Measurements from ENCODE around the gene SLC13A3. TPM values are rescaled to one million over a fixed set of nuclear protein-coding genes. Genes with fewer than 3 reads are reported as not detected.

SLC13A3 gene
- total RNA-seq, 2 experiments from 2014 or later: 0.07 TPM

DNA sequence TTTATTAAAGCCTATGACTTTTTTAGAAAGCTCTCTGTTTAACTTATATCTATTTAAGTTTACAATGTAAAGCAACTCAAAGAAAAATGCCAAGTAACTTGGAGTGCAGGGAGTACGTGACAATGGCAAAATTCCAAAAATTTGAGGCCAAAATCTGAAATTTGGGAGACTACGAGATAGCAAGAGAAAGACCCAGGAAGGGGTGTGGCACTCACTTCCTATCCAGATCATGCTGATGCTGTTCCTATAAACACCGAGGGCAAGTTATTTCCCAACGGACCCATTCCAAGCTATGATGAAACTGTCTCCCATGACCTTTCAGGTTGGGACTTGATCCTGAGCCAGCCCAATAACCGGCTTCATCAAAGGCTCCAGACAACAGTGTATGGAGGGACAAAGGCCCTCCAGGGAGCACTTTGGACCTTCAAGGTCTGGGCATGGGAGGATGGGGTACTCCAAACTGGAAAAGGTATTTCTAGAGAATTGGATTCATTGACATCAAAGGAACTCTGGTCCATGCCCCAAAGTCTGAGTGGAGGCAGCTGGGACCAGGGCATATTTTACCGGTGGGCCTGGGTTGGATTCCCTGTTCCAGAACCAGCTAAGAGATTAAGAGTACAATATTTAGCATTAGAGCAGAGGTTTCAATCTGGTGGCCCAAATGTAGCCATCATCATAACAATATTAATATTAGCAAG lies 15.7 kb upstream of the SLC13A3 start:
- ATAC-seq (no peak), DNase-seq (no peak)
- H3K27me3 Mint-ChIP-seq: no peaks in the 10 kb centered on the region
- CTCF ChIA-PET: interaction anchor here (0.7 to 1.1 kb wide), 2 partner anchors 13 to 87 kb away, joined by 3 read pairs; no protein-coding TSS in a partner anchor
- no peaks in the 10 kb centered on the region for H3K4me1 Mint-ChIP-seq
- H3K9me3 Mint-ChIP-seq (ENCODE audit: low read depth): peaks cover 11% of the 10 kb centered on the region
- H3K27ac Mint-ChIP-seq: no peak overlapping the region
- no peak overlapping the region for H3K4me3 Mint-ChIP-seq
- intact Hi-C loops (cut with DNase I, micrococcal nuclease): no loop called here
- peaks cover 3% of the 10 kb centered on the region for H3K36me3 Mint-ChIP-seq (ENCODE audit: low read depth)
- POLR2A ChIA-PET: no interaction called here

DNA sequence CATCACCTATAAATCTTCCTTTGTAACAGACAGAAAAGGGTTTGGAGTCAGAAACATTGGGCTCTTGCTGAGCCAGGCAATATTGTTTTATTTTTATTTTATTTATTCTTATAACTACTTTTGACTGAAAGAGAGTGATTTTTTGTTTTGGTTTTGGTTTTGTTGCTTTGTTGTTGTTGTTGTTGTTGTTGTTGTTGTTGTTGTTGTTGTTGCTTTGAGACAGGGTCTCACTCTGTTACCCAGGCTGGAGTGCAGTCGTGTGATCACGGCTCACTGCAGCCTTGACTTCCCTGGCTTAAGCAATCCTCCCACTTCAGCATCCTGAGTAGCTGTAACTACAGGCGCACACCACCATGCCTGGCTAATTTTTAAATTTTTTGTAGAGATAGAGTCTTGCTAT lies 15.0 kb upstream of the SLC13A3 start:
- Mint-ChIP-seq H3K36me3 (ENCODE audit: low read depth) (peaks cover 2% of the 10 kb centered on the region), H3K27me3 (no peaks in the 10 kb centered on the region), H3K4me3 (no peak overlapping the region), H3K9me3 (ENCODE audit: low read depth) (peaks cover 9% of the 10 kb centered on the region), H3K27ac (no peak overlapping the region), H3K4me1 (no peaks in the 10 kb centered on the region)
- no peak for DNase-seq
- POLR2A ChIA-PET: no interaction called here
- intact Hi-C loops (cut with DNase I, micrococcal nuclease): no loop called here
- CTCF ChIA-PET: interaction anchor here (0.7 kb wide), 1 partner anchor 88 kb away, joined by 3 read pairs; no protein-coding TSS in a partner anchor
- ATAC-seq: no peak

DNA sequence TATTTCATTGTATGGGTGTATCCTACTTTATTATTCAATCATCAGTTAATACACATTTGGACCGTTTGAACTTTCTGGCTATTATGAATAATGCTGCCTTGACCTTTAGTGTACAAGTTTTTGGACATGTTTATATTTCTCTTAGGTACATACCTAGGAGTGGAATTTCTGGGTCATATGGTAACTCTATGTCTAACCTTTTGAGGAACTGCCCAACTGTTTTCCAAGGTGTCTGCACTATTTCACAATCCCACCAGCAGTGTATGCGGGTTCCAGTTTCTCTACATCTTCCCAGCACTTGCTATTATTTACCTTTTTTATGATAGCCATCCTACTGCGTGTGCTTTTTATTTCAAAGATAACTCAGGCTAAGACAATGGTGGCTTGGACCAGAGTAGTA lies 14.3 kb upstream of the SLC13A3 start:
- H3K36me3 Mint-ChIP-seq (ENCODE audit: low read depth): no peaks in the 10 kb centered on the region
- ChIA-PET POLR2A (no interaction called here), CTCF (no interaction called here)
- no peak overlapping the region for H3K27ac Mint-ChIP-seq
- no peaks in the 10 kb centered on the region for H3K4me1 Mint-ChIP-seq
- no peaks in the 10 kb centered on the region for H3K27me3 Mint-ChIP-seq
- H3K4me3 Mint-ChIP-seq: no peak overlapping the region
- DNase-seq (no peak), ATAC-seq (no peak)
- intact Hi-C loops (cut with DNase I, micrococcal nuclease): no loop called here
- peaks cover 5% of the 10 kb centered on the region for H3K9me3 Mint-ChIP-seq (ENCODE audit: low read depth)

GRCh38 chr20:46663531-46663930 lies 12.3 kb upstream of the SLC13A3 start:
- Mint-ChIP-seq H3K9me3 (ENCODE audit: low read depth) (peaks cover 3% of the 10 kb centered on the region), H3K4me3 (no peak overlapping the region), H3K27me3 (no peaks in the 10 kb centered on the region), H3K4me1 (no peaks in the 10 kb centered on the region), H3K27ac (no peak overlapping the region), H3K36me3 (ENCODE audit: low read depth) (no peaks in the 10 kb centered on the region)
- ATAC-seq (no peak), DNase-seq (no peak)
- ChIA-PET CTCF (interaction anchor here (0.6 to 1.0 kb wide), 2 partner anchors 9 to 13 kb away, joined by 3 to 4 read pairs; no protein-coding TSS in a partner anchor), POLR2A (no interaction called here)
- intact Hi-C loops (cut with DNase I, micrococcal nuclease): no loop called here

GRCh38 chr20:46661659-46662058 lies 10.4 kb upstream of the SLC13A3 start:
- intact Hi-C loops (cut with DNase I, micrococcal nuclease): no loop called here
- H3K4me1 Mint-ChIP-seq: no peaks in the 10 kb centered on the region
- no peaks in the 10 kb centered on the region for H3K36me3 Mint-ChIP-seq (ENCODE audit: low read depth)
- H3K9me3 Mint-ChIP-seq (ENCODE audit: low read depth): peaks cover 3% of the 10 kb centered on the region
- H3K4me3 Mint-ChIP-seq: no peak overlapping the region
- no peak for DNase-seq
- H3K27me3 Mint-ChIP-seq: no peaks in the 10 kb centered on the region
- ChIA-PET CTCF (interaction anchor here (0.8 to 1.1 kb wide), 2 partner anchors 18 to 50 kb away, joined by 3 read pairs; no protein-coding TSS in a partner anchor), POLR2A (interaction anchor here (0.7 kb wide), 1 partner anchor 58 kb away, joined by 5 read pairs; no protein-coding TSS in a partner anchor)
- no peak for ATAC-seq
- no peak overlapping the region for H3K27ac Mint-ChIP-seq

GRCh38 chr20:46660487-46660886 lies 9.2 kb upstream of the SLC13A3 start:
- no peaks in the 10 kb centered on the region for H3K4me1 Mint-ChIP-seq
- no peaks in the 10 kb centered on the region for H3K27me3 Mint-ChIP-seq
- H3K4me3 Mint-ChIP-seq: no peak overlapping the region
- CTCF ChIA-PET: no interaction called here
- H3K27ac Mint-ChIP-seq: no peak overlapping the region
- ATAC-seq: no peak
- POLR2A ChIA-PET: no interaction called here
- no peak for DNase-seq
- intact Hi-C loops (cut with DNase I, micrococcal nuclease): no loop called here
- peaks cover 3% of the 10 kb centered on the region for H3K9me3 Mint-ChIP-seq (ENCODE audit: low read depth)
- H3K36me3 Mint-ChIP-seq (ENCODE audit: low read depth): no peaks in the 10 kb centered on the region

DNA sequence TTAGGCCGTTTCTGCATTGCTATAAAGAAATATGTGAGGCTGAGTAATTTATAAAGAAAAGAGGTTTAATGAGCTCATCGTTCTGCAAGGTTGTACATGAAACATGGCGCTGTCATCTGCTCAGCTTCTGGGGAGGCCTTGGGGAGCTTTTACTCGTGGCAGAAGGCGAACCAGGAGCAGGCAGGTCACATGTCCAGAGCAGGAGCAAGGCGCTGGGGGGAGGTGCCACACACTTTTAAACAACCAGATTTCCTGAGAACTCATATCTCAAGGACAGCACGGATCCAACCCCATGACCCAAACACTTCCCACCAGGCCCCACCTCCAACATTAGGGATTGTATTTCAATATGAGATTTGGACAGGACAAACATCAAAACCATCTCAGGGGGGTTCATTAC lies 6.4 kb upstream of the SLC13A3 start:
- peaks cover 3% of the 10 kb centered on the region for H3K9me3 Mint-ChIP-seq (ENCODE audit: low read depth)
- ChIA-PET POLR2A (no interaction called here), CTCF (no interaction called here)
- no peak for ATAC-seq
- intact Hi-C loops (cut with DNase I, micrococcal nuclease): no loop called here
- H3K27ac Mint-ChIP-seq: no peak overlapping the region
- no peaks in the 10 kb centered on the region for H3K36me3 Mint-ChIP-seq (ENCODE audit: low read depth)
- H3K4me3 Mint-ChIP-seq: no peak overlapping the region
- peaks cover 10% of the 10 kb centered on the region for H3K27me3 Mint-ChIP-seq
- DNase-seq: no peak
- H3K4me1 Mint-ChIP-seq: no peaks in the 10 kb centered on the region

DNA sequence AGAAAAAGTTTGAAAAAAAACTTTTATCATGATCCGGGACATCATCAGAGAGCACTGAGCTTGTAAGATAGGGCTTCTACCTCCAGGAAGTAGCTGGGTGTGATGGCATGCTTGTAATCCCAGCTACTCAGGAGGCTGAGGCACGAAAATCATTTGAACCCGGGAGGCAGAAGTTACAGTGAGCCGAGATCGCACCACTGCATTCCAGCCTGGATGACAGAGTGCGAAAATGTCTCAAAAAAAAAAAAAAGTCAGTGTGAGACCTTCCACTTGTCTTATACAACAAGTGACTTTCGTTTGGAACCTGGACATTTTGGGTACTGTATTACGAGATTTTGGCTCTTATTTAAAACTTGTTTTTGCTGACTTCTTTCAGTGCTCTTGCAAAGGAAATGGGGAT lies 5.9 kb upstream of the SLC13A3 start:
- H3K27ac Mint-ChIP-seq: no peak overlapping the region
- POLR2A ChIA-PET: no interaction called here
- no peak for DNase-seq
- no peak for ATAC-seq
- CTCF ChIA-PET: no interaction called here
- intact Hi-C loops (cut with DNase I, micrococcal nuclease): no loop called here
- no peaks in the 10 kb centered on the region for H3K4me1 Mint-ChIP-seq
- H3K27me3 Mint-ChIP-seq: peaks cover 11% of the 10 kb centered on the region
- peaks cover 3% of the 10 kb centered on the region for H3K9me3 Mint-ChIP-seq (ENCODE audit: low read depth)
- H3K36me3 Mint-ChIP-seq (ENCODE audit: low read depth): no peaks in the 10 kb centered on the region
- H3K4me3 Mint-ChIP-seq: no peak overlapping the region

GRCh38 chr20:46652699-46653098 lies 1.4 kb upstream of the SLC13A3 start:
- Mint-ChIP-seq H3K4me3 (no peak overlapping the region), H3K4me1 (no peaks in the 10 kb centered on the region), H3K27me3 (peaks cover 33% of the 10 kb centered on the region), H3K27ac (no peak overlapping the region), H3K9me3 (ENCODE audit: low read depth) (no peaks in the 10 kb centered on the region), H3K36me3 (ENCODE audit: low read depth) (no peaks in the 10 kb centered on the region)
- POLR2A ChIA-PET: no interaction called here
- CTCF ChIA-PET: interaction anchor here (1.4 kb wide), 1 partner anchor 27 kb away, joined by 3 read pairs; no protein-coding TSS in a partner anchor
- intact Hi-C loops (cut with DNase I, micrococcal nuclease): no loop called here
- ATAC-seq: no peak
- no peak for DNase-seq

GRCh38 chr20:46650575-46651090 lies 626 bp downstream of the SLC13A3 start:
- DNase-seq: no peak
- no peak overlapping the region for H3K27ac Mint-ChIP-seq
- no peaks in the 10 kb centered on the region for H3K9me3 Mint-ChIP-seq (ENCODE audit: low read depth)
- ChIA-PET POLR2A (no interaction called here), CTCF (interaction anchor here (0.6 to 1.1 kb wide), 2 partner anchors 13 to 44 kb away, joined by 3 to 4 read pairs; no protein-coding TSS in a partner anchor)
- H3K36me3 Mint-ChIP-seq (ENCODE audit: low read depth): no peaks in the 10 kb centered on the region
- H3K4me3 Mint-ChIP-seq: no peak overlapping the region
- H3K27me3 Mint-ChIP-seq: peaks cover 33% of the 10 kb centered on the region
- ATAC-seq: no peak
- intact Hi-C loops (cut with DNase I, micrococcal nuclease): no loop called here
- H3K4me1 Mint-ChIP-seq: no peaks in the 10 kb centered on the region

DNA sequence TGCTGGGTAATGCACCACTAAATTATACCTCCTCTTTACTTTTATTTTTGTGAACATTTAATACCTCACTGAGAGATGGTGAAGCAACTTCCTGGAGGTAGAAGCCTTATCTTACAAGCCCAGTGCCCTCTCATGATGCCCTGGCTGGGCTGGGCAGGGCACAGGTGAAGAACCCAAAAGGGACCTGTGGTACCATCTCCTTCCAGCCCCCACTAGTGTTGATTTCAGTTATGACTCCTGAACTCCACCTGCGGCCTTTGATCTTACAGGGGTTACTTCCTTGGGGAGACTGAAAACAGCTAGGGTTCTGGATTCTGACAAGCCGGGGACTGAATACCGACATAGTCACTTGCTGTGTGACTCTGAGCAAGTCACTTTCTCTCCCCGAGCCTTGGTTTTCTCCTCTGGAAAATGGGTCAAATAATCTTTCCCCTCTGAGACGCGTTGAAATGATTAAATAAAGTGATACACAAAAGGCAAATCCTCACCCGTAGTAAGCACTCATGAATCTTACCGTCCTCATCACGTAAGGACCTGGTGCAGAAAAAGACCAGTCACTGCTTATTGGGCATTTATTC lies 1.2 kb downstream of the SLC13A3 start:
- no peaks in the 10 kb centered on the region for H3K36me3 Mint-ChIP-seq (ENCODE audit: low read depth)
- CTCF ChIA-PET: interaction anchor here (0.6 to 1.1 kb wide), 3 partner anchors 13 to 44 kb away, joined by 3 to 4 read pairs (median 3); no protein-coding TSS in a partner anchor

DNA sequence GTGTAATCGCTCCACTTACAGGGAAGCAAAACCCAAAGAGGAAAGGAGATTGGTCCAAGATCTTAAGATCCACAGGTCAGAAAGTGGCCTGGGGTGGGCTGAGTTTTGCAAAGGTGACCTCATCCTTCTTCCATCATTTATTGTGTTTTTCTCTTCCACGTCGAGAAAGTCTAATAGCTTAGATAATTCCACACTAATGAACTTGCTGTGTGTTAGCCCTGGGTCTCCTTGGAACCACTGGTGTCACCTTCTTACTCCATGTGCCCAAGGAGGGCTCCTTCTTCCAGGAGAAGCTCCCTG lies 1.7 kb downstream of the SLC13A3 start:
- ChIA-PET CTCF (interaction anchor here (1.1 kb wide), 2 partner anchors 31 to 34 kb away, joined by 3 read pairs; no protein-coding TSS in a partner anchor), POLR2A (no interaction called here)
- H3K27me3 Mint-ChIP-seq: peaks cover 33% of the 10 kb centered on the region
- ATAC-seq (no peak), DNase-seq (no peak)
- H3K36me3 Mint-ChIP-seq (ENCODE audit: low read depth): no peaks in the 10 kb centered on the region
- no peak overlapping the region for H3K4me3 Mint-ChIP-seq
- H3K4me1 Mint-ChIP-seq: no peaks in the 10 kb centered on the region
- intact Hi-C loops (cut with DNase I, micrococcal nuclease): no loop called here
- no peak overlapping the region for H3K27ac Mint-ChIP-seq
- H3K9me3 Mint-ChIP-seq (ENCODE audit: low read depth): no peaks in the 10 kb centered on the region

More for the DNA sequence above, 1.2 kb downstream of the SLC13A3 start:
- no peak overlapping the region for H3K27ac Mint-ChIP-seq
- no peak for DNase-seq
- peaks cover 33% of the 10 kb centered on the region for H3K27me3 Mint-ChIP-seq
- no peak for ATAC-seq
- H3K4me3 Mint-ChIP-seq: no peak overlapping the region
- no peaks in the 10 kb centered on the region for H3K4me1 Mint-ChIP-seq
- POLR2A ChIA-PET: no interaction called here
- H3K9me3 Mint-ChIP-seq (ENCODE audit: low read depth): no peaks in the 10 kb centered on the region
- intact Hi-C loops (cut with DNase I, micrococcal nuclease): no loop called here

Data from activated CD4-positive, alpha-beta T cell treated with anti-CD3 and anti-CD28 coated beads for 36 hours (primary cell).